Central memory CD4-positive, alpha-beta T cell (primary cell): ENCODE results near the gene LYSET.
"Not testable (repeated sequence)": the region's sequence is repeated elsewhere in the genome, so short reads cannot be mapped to it uniquely, and the experiment has no call there.

ENCODE experiments used
- DNase-seq: peaks from one replicate; pipeline ENCODE4 v3.0.0; 2022

The LYSET gene

DNA sequence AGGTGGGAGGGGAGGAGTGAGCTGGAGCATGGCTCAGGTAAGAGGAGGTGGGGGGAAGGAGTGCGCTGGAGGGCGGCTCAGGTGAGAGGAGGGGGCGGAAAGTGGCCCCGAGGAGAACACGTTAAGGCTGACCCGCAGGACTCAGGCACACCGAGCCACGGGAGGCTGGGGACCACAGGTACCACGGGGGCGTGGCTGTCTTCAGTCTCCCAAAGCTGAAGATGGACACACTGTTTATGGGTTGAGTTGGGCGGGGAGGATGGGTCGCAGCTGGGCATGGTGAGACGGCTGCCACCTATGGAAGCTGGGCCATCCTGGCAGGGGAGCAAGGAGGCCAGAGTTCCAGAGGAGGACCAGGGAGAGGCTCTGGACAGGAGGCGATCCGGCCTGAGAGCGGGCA, 45.4 kb downstream of the LYSET start:
- DNase-seq = no peak

DNA sequence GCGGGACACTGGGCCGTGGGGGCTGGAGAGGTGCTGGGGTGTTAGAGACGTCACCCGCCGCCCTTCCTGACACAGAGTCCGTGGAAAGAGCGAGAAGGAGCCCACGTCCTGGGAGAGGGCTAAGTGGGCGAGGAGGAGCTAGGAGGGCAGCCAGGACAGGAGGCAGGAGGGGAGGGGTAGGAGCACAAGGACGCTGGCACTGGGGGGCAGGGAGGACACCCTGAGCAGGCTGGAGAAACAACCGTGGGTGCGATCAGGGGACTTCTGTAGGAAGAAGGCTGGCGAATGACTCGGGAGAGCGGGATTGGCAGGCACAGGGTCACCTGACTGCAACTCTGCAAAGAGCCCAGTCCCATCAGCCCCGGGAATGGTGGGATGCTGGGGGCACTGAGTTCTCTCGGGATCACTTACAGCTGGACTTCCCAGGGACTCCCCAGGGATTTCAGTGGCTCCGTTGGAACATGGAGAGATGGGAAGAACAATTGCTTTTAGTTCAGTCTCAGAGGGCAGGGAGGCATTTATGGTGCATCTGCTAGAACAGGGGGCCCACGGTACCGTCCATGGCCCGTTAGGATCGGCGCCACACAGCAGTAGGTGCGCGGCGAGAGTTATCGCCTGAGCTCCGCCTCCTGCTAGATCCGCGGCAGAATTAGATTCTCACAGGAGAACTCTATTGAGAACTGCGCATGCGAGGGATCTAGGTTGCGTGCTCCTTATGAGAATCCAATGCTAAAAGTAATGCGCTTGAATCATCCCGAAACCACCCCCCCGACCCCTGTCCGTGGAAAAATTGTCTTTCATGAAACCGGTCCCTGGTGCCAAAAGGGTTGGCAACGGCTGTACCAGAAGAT, 46.2 kb downstream of the LYSET start:
- DNase-seq = no peak

DNA sequence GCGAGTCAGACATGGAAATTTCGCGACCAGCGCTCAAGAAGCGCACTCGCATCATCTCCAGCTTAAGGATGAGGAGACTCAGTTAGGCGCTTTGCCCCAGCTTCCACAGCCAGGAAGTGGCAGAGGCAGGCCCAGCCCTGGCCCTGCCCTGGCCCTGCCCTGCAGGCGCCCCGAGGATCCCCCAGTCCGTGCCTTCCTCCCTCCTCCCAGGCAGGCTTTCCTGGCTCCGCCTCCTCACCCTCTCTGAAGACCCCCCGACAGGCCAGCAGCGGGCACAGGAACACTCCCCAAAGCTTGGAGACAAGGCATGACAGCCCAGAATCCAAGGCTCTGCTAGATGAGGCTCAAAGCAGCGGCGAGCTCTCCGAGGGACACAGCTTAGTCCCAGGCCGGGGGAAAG, 47.0 kb downstream of the LYSET start:
- DNase-seq = no peak

DNA sequence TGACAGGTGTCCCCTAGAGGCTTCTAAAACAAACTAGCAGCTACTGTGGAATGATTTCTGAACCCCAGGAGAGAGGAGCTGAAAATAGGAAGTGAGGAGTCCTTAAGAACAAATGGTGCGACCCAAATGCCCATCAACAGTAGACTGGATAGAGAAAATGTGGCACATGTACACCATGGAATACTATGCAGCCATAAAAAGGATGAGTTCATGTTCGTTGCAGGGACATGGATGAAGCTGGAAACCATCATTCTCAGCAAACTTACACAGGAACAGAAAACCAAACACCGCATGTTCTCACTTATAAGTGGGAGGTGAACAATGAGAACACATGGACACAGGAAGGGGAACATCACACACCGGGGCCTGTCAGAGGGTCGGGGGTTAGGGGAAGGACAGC, 48.0 kb downstream of the LYSET start:
- DNase-seq = not testable (repeated sequence)

DNA sequence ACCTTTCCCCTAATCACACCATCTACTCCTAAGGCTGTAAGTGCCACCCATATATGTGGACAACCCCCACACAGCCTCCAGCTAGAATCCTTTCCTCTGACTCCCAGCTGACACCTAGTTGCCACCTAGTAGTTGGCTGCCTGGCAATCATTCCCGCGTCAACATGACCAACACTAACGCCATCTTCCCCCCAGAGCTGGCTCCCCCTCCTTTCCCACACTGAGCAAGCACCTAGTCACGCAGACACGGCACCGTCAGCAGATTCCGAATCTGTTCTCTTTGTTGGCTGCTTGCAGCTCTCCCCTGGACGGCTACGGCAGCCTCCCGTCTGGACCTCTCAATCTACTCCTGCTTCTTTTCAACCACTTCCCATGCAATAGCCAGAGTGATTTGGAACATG, 49.7 kb downstream of the LYSET start:
- no peak for DNase-seq
